HEK293T (cell line): ENCODE data around the gene PHAF1.

Experiments
- ARNT ChIP-seq: fragments of 450-650 bp; IDR thresholded peaks from 2 replicates; pipeline ENCODE4 v1.6.1; 2017; ENCODE audit warnings: mild to moderate bottlenecking
- BHLHE40 ChIP-seq: fragments of 450-650 bp; IDR thresholded peaks from 2 replicates; pipeline ENCODE4 v1.6.1; 2016; ENCODE audit warnings: mild to moderate bottlenecking, moderate library complexity, borderline replicate concordance
- ELF4 ChIP-seq: fragments of 450-650 bp; IDR thresholded peaks from 2 replicates; pipeline ENCODE4 v1.6.1; 2017; ENCODE audit warnings: antibody characterized with exemption
- FOXK2 ChIP-seq: fragments of 450-650 bp; IDR thresholded peaks from 2 replicates; pipeline ENCODE4 v1.6.1; 2016; ENCODE audit warnings: mild to moderate bottlenecking
- FOXM1 ChIP-seq: fragments of 450-650 bp; IDR thresholded peaks from 2 replicates; pipeline ENCODE4 v1.6.1; 2017; ENCODE audit warnings: mild to moderate bottlenecking, borderline replicate concordance
- TARDBP ChIP-seq: fragments of 450-650 bp; IDR thresholded peaks from 2 replicates; pipeline ENCODE4 v1.6.1; 2016

DNA sequence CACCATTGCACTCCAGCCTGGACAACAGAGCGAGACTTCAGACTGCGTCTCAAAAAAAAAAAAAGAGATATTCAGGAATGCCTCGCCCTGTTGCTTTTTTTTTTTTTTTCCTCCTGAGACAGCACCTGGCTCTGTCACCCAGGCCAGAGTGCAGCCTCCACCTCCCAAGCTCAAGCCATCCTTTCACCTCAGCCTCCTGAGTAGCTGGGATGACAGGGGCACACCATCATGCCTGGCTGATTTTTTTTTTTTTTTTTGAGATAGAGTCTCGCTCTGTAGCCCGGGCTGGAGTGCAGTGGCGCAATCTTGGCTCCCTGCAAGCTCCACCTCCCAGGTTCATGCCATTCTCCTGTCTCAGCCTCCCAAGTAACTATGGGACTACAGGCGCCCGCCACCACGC is 8.0 kb downstream of the PHAF1 start:
- no peak for TF ChIP-seq FOXM1
- no peak for TF ChIP-seq BHLHE40
- TF ChIP-seq FOXK2: no peak
- TF ChIP-seq TARDBP: no peak
- TF ChIP-seq ELF4: no peak
- TF ChIP-seq ARNT: no peak
